GM20431 (cell line): ENCODE data around the gene CAMSAP2.
"Not testable (repeated sequence)": the region's sequence is repeated elsewhere in the genome, so short reads cannot be mapped to it uniquely, and the experiment has no call there.

ENCODE experiments used
- in situ Hi-C: fragments of 300-500 bp; cut with MseI, MboI; formaldehyde crosslinking; loops from one replicate; pipeline ENCODE4 v1.15.0; 2020; ENCODE audit warnings: low sequenced_read_pairs; ENCODE audit not compliant: unreplicated experiment

The CAMSAP2 gene

DNA sequence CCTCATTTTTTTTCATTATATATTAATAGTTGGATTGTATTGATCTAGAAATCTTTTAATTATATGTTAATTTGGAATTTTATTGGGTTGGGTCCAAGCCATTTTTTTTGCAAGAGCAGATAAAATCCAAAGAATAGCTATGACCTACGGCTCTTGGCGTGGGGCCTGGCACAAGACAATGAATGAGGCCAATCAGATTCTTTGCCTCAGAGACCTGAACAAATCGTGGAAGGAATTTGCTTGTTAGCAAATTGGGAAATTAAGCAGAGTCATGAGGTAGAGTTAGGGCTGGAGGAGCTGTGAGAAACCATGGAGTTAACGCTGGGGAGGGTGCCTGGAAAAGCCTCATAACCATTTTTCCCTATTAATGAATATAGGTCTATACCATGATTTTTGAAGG, 40.1 kb downstream of the CAMSAP2 start:
- in situ Hi-C loops = no loop called here

DNA sequence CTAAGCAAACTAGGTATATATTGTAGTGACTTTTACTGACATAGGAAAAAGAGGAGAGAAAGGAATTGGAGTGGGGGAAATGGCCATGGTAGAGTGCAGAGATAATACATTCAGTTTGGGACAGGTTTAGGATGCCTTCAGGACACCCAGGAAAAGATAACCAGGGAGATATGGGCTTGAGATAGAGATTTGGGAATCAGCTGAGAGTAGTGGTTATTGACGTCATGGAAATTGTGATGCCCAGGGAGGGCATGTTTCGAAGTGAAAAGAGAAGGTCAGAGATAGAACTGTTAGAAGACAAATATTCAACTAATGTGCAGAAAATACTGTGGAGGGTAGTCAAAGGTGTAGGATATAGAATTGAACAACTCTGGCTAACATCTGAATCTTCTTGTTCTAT, 40.6 kb downstream of the CAMSAP2 start:
- in situ Hi-C loops = no loop called here

DNA sequence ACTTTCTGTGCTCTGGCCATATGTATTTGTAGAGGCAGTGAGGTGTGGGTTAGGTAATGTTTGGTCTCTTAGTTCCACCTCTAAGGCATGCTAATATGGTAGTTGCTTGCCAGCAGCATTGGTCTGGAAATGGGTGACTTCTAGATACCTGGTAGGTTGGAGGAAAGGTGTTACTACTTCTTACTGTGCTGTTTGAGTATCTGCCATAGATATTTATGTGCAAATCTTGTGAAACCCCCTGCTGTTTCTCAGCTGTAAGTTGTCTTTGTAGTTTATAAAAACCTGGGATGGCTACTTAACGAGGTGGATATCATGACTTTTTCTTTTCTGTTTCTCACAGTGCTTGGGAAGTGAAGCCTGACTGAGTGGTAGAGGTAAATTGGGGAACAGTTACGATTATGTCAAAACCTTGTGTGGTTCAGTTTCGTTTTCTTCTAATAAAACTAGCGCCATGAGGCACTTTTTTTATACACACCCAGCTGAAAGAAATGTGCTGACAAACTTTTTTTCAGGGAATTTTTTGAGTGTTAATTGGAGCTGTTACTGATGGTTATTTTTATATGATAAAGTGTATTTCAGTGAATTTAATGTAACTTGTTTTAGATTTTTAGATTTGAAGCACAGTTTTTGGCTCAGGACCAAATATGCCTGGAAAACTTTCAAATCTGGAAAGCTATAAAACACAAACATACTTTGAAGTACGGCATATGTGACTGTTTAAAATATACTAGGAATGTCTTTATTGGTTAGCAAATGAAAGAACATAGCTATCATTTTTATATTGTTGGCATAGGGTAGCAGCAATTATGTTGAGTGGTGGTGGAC, 42.1 kb downstream of the CAMSAP2 start:
- in situ Hi-C loops = no loop called here

DNA sequence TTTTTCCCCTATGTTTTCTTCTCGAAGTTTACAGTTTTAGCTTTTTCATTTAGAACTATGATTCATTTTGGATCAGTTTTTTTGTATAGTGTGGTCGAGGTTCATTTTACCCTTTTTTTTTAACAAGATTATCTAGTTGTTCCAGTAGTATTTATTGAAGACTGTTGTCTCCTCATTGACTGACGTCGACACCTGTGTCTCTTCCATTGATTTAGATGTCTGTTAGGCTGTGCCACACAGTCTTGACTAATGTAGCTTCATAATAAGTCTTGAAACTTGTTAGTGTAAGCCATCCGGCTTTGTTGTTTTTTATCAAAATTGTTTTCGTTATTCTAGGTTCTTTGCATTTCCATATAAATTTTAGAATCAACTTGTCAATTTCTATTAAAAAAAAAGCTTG, 45.2 kb downstream of the CAMSAP2 start:
- in situ Hi-C loops = no loop called here

DNA sequence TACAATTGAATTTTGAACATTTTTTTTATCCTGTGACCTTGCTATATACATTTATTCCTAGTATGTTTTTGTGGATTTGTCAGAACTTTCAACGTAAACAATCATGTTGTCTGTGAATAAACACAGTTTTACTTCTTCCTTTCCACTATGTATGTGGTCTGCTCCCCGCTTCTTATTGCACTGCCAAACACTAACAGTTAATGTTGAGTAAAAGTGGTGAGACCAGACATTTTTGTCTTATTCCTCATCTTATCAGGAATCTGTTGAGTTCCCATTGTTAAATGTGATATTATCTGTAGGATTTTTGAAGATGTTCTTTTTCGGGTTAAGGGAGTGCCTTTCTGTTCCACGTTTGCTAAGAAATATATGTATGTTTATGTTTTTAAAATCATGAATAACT, 45.9 kb downstream of the CAMSAP2 start:
- in situ Hi-C loops = no loop called here

DNA sequence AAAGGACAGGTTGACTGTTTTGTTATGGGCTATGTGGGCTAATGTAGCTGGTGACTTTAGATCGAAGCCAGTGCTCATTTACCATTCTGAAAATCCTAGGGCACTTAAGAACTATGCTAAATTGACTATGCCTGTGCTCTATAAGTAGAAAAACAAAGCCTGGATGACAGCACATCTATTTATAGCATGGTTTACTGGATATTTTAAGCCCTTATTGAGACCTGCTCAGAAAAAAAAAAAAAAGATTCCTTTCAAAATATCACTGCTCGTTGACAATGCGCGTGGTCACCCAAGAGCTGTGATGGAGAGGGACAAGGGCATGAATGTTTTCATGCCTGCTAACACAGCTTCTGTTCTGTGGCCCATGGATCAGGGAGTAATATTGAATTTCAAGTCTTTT, 48.1 kb downstream of the CAMSAP2 start:
- in situ Hi-C loops = no loop called here

DNA sequence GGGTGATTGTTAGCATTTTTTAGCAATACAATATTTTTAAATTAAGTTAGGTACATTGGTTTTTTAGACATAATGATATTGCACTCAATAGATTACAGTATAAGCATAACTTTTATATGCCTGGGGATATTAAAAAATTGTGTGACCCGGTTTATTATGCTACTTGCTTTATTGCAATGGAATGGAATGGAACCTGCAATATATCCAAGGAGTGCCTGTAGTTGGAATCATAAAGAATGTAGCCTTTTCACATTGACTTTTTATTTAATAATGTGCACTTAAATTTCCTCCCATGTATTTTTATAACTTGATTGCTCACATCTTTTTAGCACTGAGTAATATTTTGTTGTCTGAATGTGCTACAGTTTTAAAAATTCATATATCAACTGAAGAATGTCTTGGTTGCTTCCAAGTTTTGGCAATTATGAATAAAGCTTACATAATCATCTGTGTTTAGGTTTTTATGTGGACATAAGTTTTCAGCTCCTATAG, 49.2 kb downstream of the CAMSAP2 start:
- in situ Hi-C loops = no loop called here

DNA sequence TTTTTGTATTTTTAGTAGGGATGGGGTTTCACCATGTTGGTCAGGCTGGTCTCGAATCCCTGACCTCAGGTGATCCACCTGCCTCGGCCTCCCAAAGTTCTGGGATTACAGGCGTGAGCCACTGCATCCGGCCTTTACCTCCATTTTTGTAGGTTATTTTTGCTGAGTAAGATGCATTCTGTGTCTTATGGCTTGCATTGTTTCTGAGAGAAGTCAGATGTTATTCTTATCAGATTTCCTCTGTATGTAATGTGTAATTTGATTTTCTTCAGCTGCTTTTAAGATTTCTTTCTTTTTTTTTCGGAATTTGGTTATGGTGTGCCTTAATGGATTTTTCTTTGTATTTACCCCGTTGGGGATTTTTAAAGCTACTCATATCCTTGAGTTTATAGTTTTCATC, 52.3 kb downstream of the CAMSAP2 start:
- in situ Hi-C loops = not testable (repeated sequence)

DNA sequence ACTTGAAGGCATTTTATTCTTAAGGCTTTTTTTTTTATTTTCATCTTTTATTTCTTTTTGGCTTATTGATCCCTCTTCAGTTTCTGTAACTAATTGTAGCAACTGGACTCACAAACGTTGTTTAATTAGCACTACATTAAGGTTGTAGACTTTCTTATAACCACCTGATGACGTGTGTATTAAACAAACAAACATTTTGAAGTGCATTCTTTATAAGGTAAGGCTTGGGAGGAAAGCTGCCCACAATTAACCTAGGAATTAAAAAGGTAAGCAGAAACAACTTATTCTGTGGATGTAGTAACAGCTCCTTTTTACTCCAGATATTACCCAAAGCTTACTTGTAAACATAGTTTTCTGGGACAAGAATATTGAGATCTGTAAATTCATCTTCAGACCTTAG, 55.0 kb downstream of the CAMSAP2 start:
- in situ Hi-C loops = no loop called here

DNA sequence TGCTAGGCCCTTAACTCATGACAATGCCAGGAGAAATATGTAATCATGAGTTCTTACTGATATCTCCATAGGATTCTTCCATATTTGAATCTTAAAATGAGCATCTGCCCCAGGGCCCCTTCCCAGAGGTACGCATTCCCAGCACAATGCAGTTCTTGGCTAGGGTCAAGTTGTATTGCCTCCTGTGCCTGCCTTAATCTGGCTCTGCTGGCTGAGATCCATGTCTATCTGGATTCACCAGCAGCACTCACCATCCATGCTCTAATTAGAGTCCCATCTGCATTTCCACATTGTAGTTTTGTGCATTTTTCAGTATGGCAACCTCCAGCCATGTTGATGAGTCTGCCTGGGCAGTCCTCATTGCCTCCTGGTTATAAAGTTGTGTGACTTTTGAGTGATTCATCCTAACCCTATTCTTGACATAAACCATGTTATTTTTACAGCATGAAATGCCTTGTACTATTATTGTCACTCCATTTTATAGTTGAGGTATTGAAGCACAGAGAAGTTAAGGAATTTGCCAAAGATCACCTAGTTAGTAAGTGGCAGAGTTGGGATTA, 55.9 kb downstream of the CAMSAP2 start:
- in situ Hi-C loops = no loop called here

DNA sequence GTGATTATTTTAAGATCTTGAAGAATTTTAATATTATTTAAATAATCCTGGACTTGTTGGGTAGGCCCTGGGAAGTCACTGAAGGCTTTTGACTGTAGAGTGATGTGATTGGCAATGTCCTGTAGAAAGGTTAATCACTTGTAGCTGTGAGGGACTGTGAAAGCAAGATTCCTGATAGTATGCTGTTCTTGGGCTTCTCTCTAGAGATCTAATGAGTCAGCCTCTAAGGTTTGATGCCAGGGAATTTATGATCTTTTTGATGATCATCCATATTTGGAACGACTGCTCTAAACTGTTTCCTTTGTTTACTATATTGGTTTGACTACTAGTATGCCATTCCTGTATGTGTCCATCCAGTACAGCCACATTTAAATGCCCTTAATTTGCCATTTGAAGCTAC, 56.5 kb downstream of the CAMSAP2 start:
- in situ Hi-C loops = no loop called here

DNA sequence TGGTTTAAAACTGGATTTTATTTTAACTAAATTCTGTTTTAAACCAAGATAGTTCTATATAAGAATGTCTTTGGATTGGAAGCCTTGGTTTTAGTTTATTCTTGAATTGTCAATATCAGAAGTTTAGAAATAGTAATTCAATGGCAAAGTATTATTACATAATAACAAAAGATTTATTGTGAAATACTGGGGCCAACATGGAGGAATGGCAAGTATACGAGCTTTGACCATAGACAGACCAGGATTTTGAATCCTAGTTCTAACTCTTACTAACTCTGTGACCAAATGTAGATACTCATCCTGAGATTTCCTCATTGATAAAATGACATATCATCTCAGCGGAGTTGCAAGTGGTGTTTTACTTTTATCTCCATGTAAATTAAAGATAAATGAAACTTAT, 63.3 kb downstream of the CAMSAP2 start:
- in situ Hi-C loops = loop anchor here (25.0 kb wide), 1 partner anchor 190 kb away; the partner anchor contains the start of gene KIF14

DNA sequence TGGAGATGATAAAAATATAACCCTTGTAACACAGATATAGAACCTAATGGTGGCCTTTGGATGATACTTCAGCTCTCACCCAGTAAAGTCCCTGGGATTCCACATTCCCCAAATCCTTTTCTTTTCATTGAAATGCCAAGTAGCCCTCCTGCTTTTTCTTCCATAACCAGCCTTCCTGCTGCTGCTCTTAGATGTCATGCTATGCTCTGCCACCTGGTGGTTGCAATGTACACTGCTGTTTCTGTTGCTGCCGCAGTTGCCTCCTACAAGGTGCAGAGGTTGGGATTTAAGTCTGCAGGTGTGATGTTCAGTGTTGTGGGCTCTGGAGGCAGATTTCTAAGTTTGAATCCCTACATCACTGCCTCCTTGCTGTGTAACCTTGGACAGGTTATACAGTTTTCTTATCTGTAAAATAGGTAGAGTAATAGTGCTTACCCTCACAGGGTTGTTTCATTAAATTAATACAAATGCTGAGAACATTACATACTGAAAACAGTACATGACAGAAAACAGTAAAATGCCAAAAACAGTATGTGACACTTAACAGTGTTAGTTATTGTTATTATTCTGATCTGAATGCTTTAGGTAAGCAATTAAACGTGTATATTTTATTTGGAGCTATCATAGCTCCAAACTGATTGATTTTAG, 64.3 kb downstream of the CAMSAP2 start:
- in situ Hi-C loops = loop anchor here (25.0 kb wide), 1 partner anchor 191 kb away; the partner anchor contains the start of gene KIF14

DNA sequence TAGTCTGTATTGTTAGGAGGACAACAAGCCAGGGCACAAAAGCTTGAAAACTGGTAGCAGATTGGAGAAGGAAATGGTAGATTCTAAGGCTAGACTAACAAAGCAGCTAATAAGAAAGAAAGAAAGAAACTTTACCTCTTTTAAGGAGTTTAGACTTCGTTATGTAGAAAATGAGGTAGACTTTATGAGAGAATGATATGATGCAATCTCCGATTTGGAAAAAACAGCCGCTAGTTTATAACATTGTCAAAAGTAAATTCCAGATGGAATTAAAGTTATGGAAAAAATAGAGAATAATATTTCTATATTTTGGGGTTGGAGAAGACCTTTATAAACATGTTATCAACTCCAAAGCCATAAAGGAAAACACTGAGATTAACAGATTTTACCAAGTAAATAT, 67.0 kb downstream of the CAMSAP2 start:
- in situ Hi-C loops = loop anchor here (25.0 kb wide), 1 partner anchor 193 kb away; the partner anchor contains the start of gene KIF14

DNA sequence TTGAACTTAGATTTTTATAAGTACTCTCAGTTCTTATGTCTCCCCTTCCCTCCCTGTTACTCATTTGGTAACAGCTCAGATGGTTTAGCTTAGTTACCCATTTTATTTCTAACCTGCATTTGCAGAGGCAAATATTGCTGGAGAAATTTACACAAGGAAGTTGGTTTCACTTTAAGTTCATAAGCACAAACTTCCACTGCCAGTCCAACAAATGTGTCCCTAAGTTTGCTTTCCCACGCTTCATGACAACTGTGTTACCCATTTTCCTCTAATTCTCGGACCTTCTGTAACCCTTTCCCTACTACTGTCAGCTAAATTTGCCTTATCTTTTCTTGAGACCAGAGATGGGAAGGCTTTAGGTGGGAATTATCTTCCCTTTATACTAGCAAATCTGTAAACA, 70.2 kb downstream of the CAMSAP2 start:
- in situ Hi-C loops = loop anchor here (25.0 kb wide), 1 partner anchor 197 kb away; the partner anchor contains the start of gene KIF14

DNA sequence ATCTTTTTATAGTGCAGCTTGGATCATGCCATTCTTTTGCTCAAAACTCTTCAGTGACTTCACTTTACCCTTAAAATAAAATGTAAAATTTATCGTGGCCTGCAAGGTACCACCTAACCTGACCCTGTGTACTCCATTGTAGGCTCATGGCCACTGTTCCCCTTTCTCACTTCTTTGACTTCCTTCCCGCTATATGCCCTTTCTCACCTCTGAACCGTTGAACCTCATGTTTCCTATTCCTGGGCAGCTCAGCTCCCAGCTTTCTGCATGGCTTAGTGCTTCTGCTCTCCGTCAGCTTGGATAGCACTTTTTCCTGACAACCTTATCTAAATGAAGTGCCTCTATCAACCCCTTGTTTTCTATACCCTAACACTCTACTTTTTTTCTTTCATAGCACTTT, 73.0 kb downstream of the CAMSAP2 start:
- in situ Hi-C loops = loop anchor here (25.0 kb wide), 1 partner anchor 199 kb away; the partner anchor contains the start of gene KIF14

DNA sequence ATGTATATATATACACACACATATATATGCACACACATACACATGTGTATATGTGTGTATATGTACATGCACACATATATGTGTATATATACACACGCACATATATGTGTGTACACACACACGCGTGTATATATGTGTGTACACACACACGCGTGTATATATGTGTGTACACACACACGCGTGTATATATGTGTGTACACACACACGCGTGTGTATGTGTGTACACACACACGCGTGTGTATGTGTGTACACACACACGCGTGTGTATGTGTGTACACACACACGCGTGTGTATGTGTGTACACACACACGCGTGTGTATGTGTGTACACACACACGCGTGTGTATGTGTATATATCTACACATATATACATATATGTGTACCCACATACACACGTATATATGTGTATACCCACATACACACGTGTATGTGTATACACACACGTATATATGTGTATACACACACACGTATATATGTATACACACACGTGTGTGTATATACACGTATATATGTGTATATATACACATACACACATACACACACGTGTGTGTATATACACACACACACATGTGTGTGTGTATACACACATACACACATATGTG, 78.0 kb downstream of the CAMSAP2 start:
- in situ Hi-C loops = loop anchor here (25.0 kb wide), 1 partner anchor 204 kb away; the partner anchor contains the start of gene KIF14

DNA sequence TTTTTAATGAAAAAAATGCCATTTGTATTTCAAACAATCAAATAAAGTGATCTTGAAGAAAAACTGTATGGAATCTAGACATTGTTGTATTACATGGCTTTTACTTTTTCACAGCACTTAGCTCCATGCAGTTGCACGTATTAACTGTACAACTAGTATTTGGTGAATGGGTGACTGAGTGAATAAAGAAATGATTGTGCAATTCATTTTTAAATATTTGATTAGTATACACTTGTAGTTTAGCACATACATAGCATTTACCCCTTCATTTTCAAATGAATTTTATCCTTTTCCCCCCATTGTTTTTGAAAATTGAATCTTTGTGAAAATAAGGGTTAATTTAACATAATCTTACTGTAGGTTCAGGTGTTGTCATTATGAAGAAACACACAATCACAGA, 79.6 kb downstream of the CAMSAP2 start:
- in situ Hi-C loops = loop anchor here (25.0 kb wide), 1 partner anchor 206 kb away; the partner anchor contains the start of gene KIF14

DNA sequence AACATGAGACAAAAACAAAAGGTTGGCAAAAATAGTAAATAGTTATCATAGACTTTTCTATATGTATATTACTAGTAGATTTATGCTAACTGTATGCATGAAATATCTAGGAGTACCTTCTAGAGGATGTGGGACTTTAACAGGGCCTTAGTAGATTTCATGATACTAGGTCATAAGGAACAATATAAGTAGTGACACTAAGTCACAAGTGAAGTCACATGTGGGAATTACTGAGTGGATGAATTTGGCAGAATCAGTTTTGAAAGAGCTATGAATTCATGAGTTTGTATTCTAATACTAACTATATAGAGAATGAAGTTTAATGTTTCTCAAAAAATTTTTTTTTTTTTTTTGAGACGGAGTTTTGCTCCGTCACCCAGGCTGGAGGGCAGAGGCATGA, 81.0 kb downstream of the CAMSAP2 start:
- in situ Hi-C loops = loop anchor here (25.0 kb wide), 1 partner anchor 207 kb away; the partner anchor contains the start of gene KIF14

DNA sequence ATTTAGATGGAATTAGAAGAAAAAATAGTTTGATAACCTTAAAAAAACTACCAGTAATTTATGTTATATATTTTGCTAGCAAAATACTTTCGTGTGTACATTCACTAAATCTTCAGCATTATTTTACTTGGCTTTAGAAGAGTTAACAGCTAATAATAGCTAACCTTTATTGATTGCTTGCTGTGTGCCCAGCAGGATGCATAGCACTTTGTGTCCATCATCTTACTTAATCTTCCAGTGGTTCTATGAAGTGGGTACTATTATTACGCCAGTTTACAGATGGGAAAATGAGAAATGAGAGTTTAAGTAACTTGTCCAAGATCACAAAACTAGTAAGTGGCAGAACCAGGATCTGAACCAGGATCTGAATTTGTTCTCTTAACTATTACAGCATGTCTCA, 92.4 kb downstream of the CAMSAP2 start:
- in situ Hi-C loops = no loop called here
